ENCODE data around the gene ZNF214.

GRCh38 chr11:6992457-6993417 is 27.4 kb downstream of the ZNF214 start:
- TF ChIP-seq, protein P1, sequence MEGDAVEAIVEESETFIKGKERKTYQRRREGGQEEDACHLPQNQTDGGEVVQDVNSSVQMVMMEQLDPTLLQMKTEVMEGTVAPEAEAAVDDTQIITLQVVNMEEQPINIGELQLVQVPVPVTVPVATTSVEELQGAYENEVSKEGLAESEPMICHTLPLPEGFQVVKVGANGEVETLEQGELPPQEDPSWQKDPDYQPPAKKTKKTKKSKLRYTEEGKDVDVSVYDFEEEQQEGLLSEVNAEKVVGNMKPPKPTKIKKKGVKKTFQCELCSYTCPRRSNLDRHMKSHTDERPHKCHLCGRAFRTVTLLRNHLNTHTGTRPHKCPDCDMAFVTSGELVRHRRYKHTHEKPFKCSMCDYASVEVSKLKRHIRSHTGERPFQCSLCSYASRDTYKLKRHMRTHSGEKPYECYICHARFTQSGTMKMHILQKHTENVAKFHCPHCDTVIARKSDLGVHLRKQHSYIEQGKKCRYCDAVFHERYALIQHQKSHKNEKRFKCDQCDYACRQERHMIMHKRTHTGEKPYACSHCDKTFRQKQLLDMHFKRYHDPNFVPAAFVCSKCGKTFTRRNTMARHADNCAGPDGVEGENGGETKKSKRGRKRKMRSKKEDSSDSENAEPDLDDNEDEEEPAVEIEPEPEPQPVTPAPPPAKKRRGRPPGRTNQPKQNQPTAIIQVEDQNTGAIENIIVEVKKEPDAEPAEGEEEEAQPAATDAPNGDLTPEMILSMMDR (IDR thresholded peaks at IDR 0.05; ENCODE audit: low read length), result no peak
- no peak for TF ChIP-seq EZH2 (IDR thresholded peaks at IDR 0.05; ENCODE audit: borderline replicate concordance, low read length)

Data from OCI-LY1 (cell line).